Uterus (tissue), 4 donors: ENCODE data around the gene SRL. TPM values are rescaled to one million over a fixed set of nuclear protein-coding genes. Genes with fewer than 3 reads are reported as not detected.

Experiments
- DNase-seq, 2 donors: peaks; one replicate each; pipeline ENCODE4 v3.0.0-alpha.2; 2019 to 2020
- H3K27ac ChIP-seq, 2 donors: fragments of 200-600 bp; sonication (generic); 1 replicate in 1 of 2; 2 replicates in 1 of 2; pipeline ENCODE4 v1.5.1; 2016 to 2018
- H3K27me3 ChIP-seq, 2 donors: fragments of 200-600 bp; sonication (generic); one replicate each; pipeline ENCODE4 v1.5.1; 2018 to 2019; ENCODE audit warnings: control low read depth in 1 of 2
- H3K36me3 ChIP-seq, 2 donors: fragments of 200-600 bp; sonication (generic); one replicate each; pipeline ENCODE4 v1.5.1; 2019; ENCODE audit warnings: control low read depth in 1 of 2
- H3K4me1 ChIP-seq, 2 donors: fragments of 200-600 bp; sonication (generic); one replicate each; pipeline ENCODE4 v1.5.1; 2018 to 2019; ENCODE audit warnings: control low read depth in 1 of 2
- H3K4me3 ChIP-seq, 2 donors: fragments of 200-600 bp; sonication (generic); 1 replicate in 1 of 2; 2 replicates in 1 of 2; pipeline ENCODE4 v1.5.1; 2018 to 2019; ENCODE audit warnings: mild to moderate bottlenecking in 1 of 2
- H3K9me3 ChIP-seq, 2 donors: fragments of 200-600 bp; sonication (generic); one replicate each; pipeline ENCODE4 v1.5.1; 2019; ENCODE audit warnings: control low read depth in 1 of 2
- CTCF ChIP-seq, 4 experiments: fragments of 200-600 bp in 2 of 4; fragments of 450-650 bp in 2 of 4; sonication (generic) in 2 of 4; IDR thresholded peaks; one replicate each; pipeline ENCODE4 v1.5.1; 2016 to 2019; ENCODE audit warnings: antibody characterized with exemption in 4 of 4, mild to moderate bottlenecking in 2 of 4, moderate library complexity in 1 of 4
- POLR2A ChIP-seq, 2 donors: fragments of 450-650 bp; IDR thresholded peaks; one replicate each; pipeline ENCODE4 v1.6.1; 2016; ENCODE audit warnings: antibody characterized with exemption in 2 of 2, mild to moderate bottlenecking in 1 of 2, moderate library complexity in 1 of 2
- intact Hi-C: fragments of 100-400 bp; cut with DNase I; formaldehyde crosslinking; loops from one replicate; pipeline ENCODE4 v1.15.1; 2023; ENCODE audit warnings: low total_unique reads
- total RNA-seq, 4 donors: library from RNA; depleted of rRNA in 3 of 4; stranded (reverse); fragments of >200 nt in 3 of 4; gene quantifications; one replicate each; pipeline versions ENCODE4 v1.1.0 to v1.2.4, GENCODE V29; 2014 to 2023
- donor health status: DM: yes; HTN: yes; CAD: no.

The SRL gene
- total RNA-seq, 4 donors from 2014 or later = 0.29 to 10.1 (median 7.6) TPM

GRCh38 chr16:4283441-4283840 lies 41.6 kb upstream of the SRL start:
- no peaks in the 10 kb centered on the region for H3K36me3 ChIP-seq
- DNase-seq = no peak
- H3K27ac ChIP-seq = no peak overlapping the region
- peaks cover 0 to 4% of the 10 kb centered on the region in 2 donors for H3K4me1 ChIP-seq
- TF ChIP-seq CTCF (IDR thresholded peaks at IDR 0.05) (no peak), POLR2A (IDR thresholded peaks at IDR 0.05) (no peak)
- H3K4me3 ChIP-seq = no peak overlapping the region
- no peaks in the 10 kb centered on the region for H3K27me3 ChIP-seq
- intact Hi-C loops = no loop called here
- no peaks in the 10 kb centered on the region for H3K9me3 ChIP-seq

- Histone ChIP-seq H3K4me1 (no peaks in the 10 kb centered on the region), H3K27me3 (no peaks in the 10 kb centered on the region), H3K4me3 (no peak overlapping the region), H3K36me3 (no peaks in the 10 kb centered on the region), H3K9me3 (no peaks in the 10 kb centered on the region), H3K27ac (no peak overlapping the region)
- intact Hi-C loops = no loop called here
- no peak for DNase-seq
- TF ChIP-seq CTCF (IDR thresholded peaks at IDR 0.05) (no peak), POLR2A (IDR thresholded peaks at IDR 0.05) (no peak)
These were observed 38.7 kb upstream of the SRL start for GRCh38 chr16:4280625-4281024.

- Histone ChIP-seq H3K27ac (no peak overlapping the region), H3K4me1 (no peaks in the 10 kb centered on the region), H3K27me3 (no peaks in the 10 kb centered on the region), H3K9me3 (no peaks in the 10 kb centered on the region), H3K4me3 (no peak overlapping the region), H3K36me3 (no peaks in the 10 kb centered on the region)
- TF ChIP-seq POLR2A (IDR thresholded peaks at IDR 0.05) (no peak), CTCF (IDR thresholded peaks at IDR 0.05) (no peak)
- no peak for DNase-seq
- intact Hi-C loops = no loop called here
These were observed 36.2 kb upstream of the SRL start for GRCh38 chr16:4277987-4278513.

- peaks cover 0 to under 1% of the 10 kb centered on the region in 2 donors for H3K4me1 ChIP-seq
- no peak overlapping the region for H3K27ac ChIP-seq
- DNase-seq = no peak
- no peaks in the 10 kb centered on the region for H3K36me3 ChIP-seq
- H3K4me3 ChIP-seq = no peak overlapping the region
- TF ChIP-seq POLR2A (IDR thresholded peaks at IDR 0.05) (no peak), CTCF (IDR thresholded peaks at IDR 0.05) (no peak)
- H3K27me3 ChIP-seq = no peaks in the 10 kb centered on the region
- intact Hi-C loops = no loop called here
- H3K9me3 ChIP-seq = no peaks in the 10 kb centered on the region
These were observed 34.0 kb upstream of the SRL start for GRCh38 chr16:4275861-4276260.

- peak; percentile 61 to 67 for DNase-seq
- Histone ChIP-seq H3K4me1 (peaks cover 0 to 5% of the 10 kb centered on the region in 2 donors), H3K9me3 (no peaks in the 10 kb centered on the region), H3K4me3 (peak overlapping the region; percentile 67 to 99), H3K36me3 (no peaks in the 10 kb centered on the region), H3K27me3 (no peaks in the 10 kb centered on the region), H3K27ac (peak overlapping the region; percentile 88 to 89)
- peak in 1 of 2 donors; percentile 5 for TF ChIP-seq POLR2A (IDR thresholded peaks at IDR 0.05)
- TF ChIP-seq CTCF (IDR thresholded peaks at IDR 0.05) = peak; percentile 7 to 50 (median 36)
- intact Hi-C loops = no loop called here
These were observed 32.0 kb upstream of the SRL start for GRCh38 chr16:4273858-4274311.
